ENCODE measurements around the gene KAZALD1. TPM values are rescaled to one million over a fixed set of nuclear protein-coding genes. Genes with fewer than 3 reads are reported as not detected.

KAZALD1 gene
- total RNA-seq, 1 donor from 2014 or later, result 0.12 TPM

Other genes starting within 250 kb of the KAZALD1 start
- gene SLF2, start 149.0 kb upstream of the KAZALD1 start, total RNA-seq, result 17.7 and 29.5 TPM in 2 replicates
- gene SEMA4G, start 92.5 kb upstream of the KAZALD1 start, total RNA-seq, result 6.9 and 10.0 TPM in 2 replicates
- 80.9 and 85.6 TPM in 2 replicates for gene MRPL43, start 74.5 kb upstream of the KAZALD1 start, total RNA-seq
- 4.7 and 11.6 TPM in 2 replicates for gene TWNK, start 74.4 kb upstream of the KAZALD1 start, total RNA-seq
- gene LZTS2, start 62.2 kb upstream of the KAZALD1 start, total RNA-seq, result 109 and 114 TPM in 2 replicates
- gene PDZD7, start 30.9 kb upstream of the KAZALD1 start, total RNA-seq, result 0.82 and 1.2 TPM in 2 replicates
- 112 and 151 TPM in 2 replicates for gene SFXN3, start 30.8 kb upstream of the KAZALD1 start, total RNA-seq
- gene TLX1, start 69.3 kb downstream of the KAZALD1 start, total RNA-seq, result not detected in 2 replicates
- not detected in 2 replicates for gene LBX1, start 167.5 kb downstream of the KAZALD1 start, total RNA-seq

Measured in glomerular endothelial cell (primary cell).